HEK293 (cell line): ENCODE results near the gene CCDC85C.
A peak's percentile ranks its signal among the peaks of the same experiment; 100 is the strongest.

ENCODE experiments used
- CTCF ChIA-PET: fragments of 350-600 bp; formaldehyde crosslinking; extraction: SDS; loops from one replicate; lab custom pipeline; 2021; ENCODE audit warnings: antibody characterized with exemption; lab: Yijun Ruan, JAX
- POLR2A ChIA-PET: fragments of 300-600 bp; formaldehyde crosslinking; extraction: SDS; loops from one replicate; lab custom pipeline; 2020; ENCODE audit warnings: antibody characterized with exemption, inconsistent platforms; lab: Yijun Ruan, JAX
- H3K27ac ChIP-seq: fragments of 200-500 bp; sonication (Bioruptor generic); 2 replicates; pipeline ENCODE4 v1.5.1; 2014; ENCODE audit warnings: low read depth, low read length, control low read depth, inconsistent platforms; ENCODE audit errors: extremely low read depth
- H3K36me3 ChIP-seq, 2 experiments: fragments of 200-500 bp in 1 of 2; sonication (Bioruptor generic) in 1 of 2; 1 replicate in 1 of 2; 2 replicates in 1 of 2; pipeline ENCODE4 v1.5.1; 2014 to 2017; ENCODE audit warnings: inconsistent platforms in 2 of 2, low read length in 2 of 2; ENCODE audit not compliant: control insufficient read depth in 2 of 2, insufficient read depth in 1 of 2
- H3K4me1 ChIP-seq: fragments of 200-500 bp; sonication (Bioruptor generic); 2 replicates; pipeline ENCODE4 v1.5.1; 2014; ENCODE audit warnings: mild to moderate bottlenecking, low read length, inconsistent platforms; ENCODE audit not compliant: control insufficient read depth, insufficient read depth
- H3K4me3 ChIP-seq: 2 replicates; pipeline ENCODE4 v1.5.1; 2011; ENCODE audit warnings: low read depth, mild to moderate bottlenecking, control low read depth, low read length, moderate library complexity
- H3K9me3 ChIP-seq: fragments of 200-500 bp; sonication (Bioruptor generic); 2 replicates; pipeline ENCODE4 v1.5.1; 2014; ENCODE audit warnings: low read depth, low read length, inconsistent platforms; ENCODE audit not compliant: control insufficient read depth, insufficient read depth
- CTCF ChIP-seq: fragments of 450-650 bp; formaldehyde crosslinking; IDR thresholded peaks from 2 replicates; pipeline ENCODE4 v1.5.1; 2016; ENCODE audit warnings: missing biosample characterization, missing genetic modification characterization
- GLIS1 ChIP-seq: fragments of 450-650 bp; formaldehyde crosslinking; IDR thresholded peaks from 2 replicates; pipeline ENCODE4 v1.5.1; 2016; ENCODE audit warnings: missing biosample characterization, missing genetic modification characterization
- GLIS2 ChIP-seq: fragments of 450-650 bp; formaldehyde crosslinking; IDR thresholded peaks from 2 replicates; pipeline ENCODE4 v1.5.1; 2016; ENCODE audit warnings: missing biosample characterization, missing genetic modification characterization
- HOXC10 ChIP-seq: sonication (generic); formaldehyde crosslinking; IDR thresholded peaks from 2 replicates; pipeline ENCODE4 v1.8.1; 2023; ENCODE audit warnings: mild to moderate bottlenecking, missing genetic modification reagents
- KLF16 ChIP-seq: fragments of 450-650 bp; formaldehyde crosslinking; IDR thresholded peaks from 2 replicates; pipeline ENCODE4 v1.5.1; 2017; ENCODE audit warnings: missing biosample characterization, missing genetic modification characterization
- KLF17 ChIP-seq: fragments of 450-650 bp; formaldehyde crosslinking; IDR thresholded peaks from 2 replicates; pipeline ENCODE4 v1.5.1; 2016; ENCODE audit warnings: missing biosample characterization, missing genetic modification characterization
- PRDM10 ChIP-seq: fragments of 450-650 bp; formaldehyde crosslinking; IDR thresholded peaks from 2 replicates; pipeline ENCODE4 v1.5.1; 2016; ENCODE audit warnings: missing biosample characterization, missing genetic modification characterization
- SCRT1 ChIP-seq: fragments of 450-650 bp; formaldehyde crosslinking; IDR thresholded peaks from 2 replicates; pipeline ENCODE4 v1.5.1; 2016; ENCODE audit warnings: missing biosample characterization, missing genetic modification characterization, borderline replicate concordance
- WT1 ChIP-seq: fragments of 450-650 bp; formaldehyde crosslinking; IDR thresholded peaks from 2 replicates; pipeline ENCODE4 v1.5.1; 2016; ENCODE audit warnings: missing biosample characterization, missing genetic modification characterization
- YY1 ChIP-seq: fragments of 450-650 bp; formaldehyde crosslinking; IDR thresholded peaks from 2 replicates; pipeline ENCODE4 v1.5.1; 2018; ENCODE audit warnings: missing biosample characterization, missing genetic modification characterization
- ZBTB10 ChIP-seq: fragments of 450-650 bp; formaldehyde crosslinking; IDR thresholded peaks from 2 replicates; pipeline ENCODE4 v1.5.1; 2016; ENCODE audit warnings: missing biosample characterization, missing genetic modification characterization
- ZBTB48 ChIP-seq: fragments of 450-650 bp; formaldehyde crosslinking; IDR thresholded peaks from 2 replicates; pipeline ENCODE4 v1.5.1; 2016; ENCODE audit warnings: missing biosample characterization, missing genetic modification characterization
- ZBTB7A ChIP-seq: fragments of 450-650 bp; formaldehyde crosslinking; IDR thresholded peaks from 2 replicates; pipeline ENCODE4 v1.5.1; 2016; ENCODE audit warnings: low read depth, missing biosample characterization, missing genetic modification characterization
- ZFHX2 ChIP-seq: fragments of 450-650 bp; formaldehyde crosslinking; conservative IDR thresholded peaks from 2 replicates; pipeline ENCODE4 v1.5.1; 2016; ENCODE audit warnings: missing biosample characterization, missing genetic modification characterization
- ZIC2 ChIP-seq: fragments of 450-650 bp; formaldehyde crosslinking; IDR thresholded peaks from 2 replicates; pipeline ENCODE4 v1.5.1; 2016; ENCODE audit warnings: missing biosample characterization, missing genetic modification characterization
- ZNF155 ChIP-seq: fragments of 450-650 bp; formaldehyde crosslinking; IDR thresholded peaks from 2 replicates; pipeline ENCODE4 v1.5.1; 2016; ENCODE audit warnings: missing biosample characterization, missing genetic modification characterization
- ZNF24 ChIP-seq: fragments of 450-650 bp; formaldehyde crosslinking; IDR thresholded peaks from 2 replicates; pipeline ENCODE4 v1.5.1; 2016; ENCODE audit warnings: missing biosample characterization, missing genetic modification characterization
- ZNF394 ChIP-seq: fragments of 450-650 bp; formaldehyde crosslinking; IDR thresholded peaks from 2 replicates; pipeline ENCODE4 v1.5.1; 2016; ENCODE audit warnings: missing biosample characterization, missing genetic modification characterization, mild to moderate bottlenecking, moderate library complexity, borderline replicate concordance
- ZNF488 ChIP-seq: fragments of 450-650 bp; formaldehyde crosslinking; IDR thresholded peaks from 2 replicates; pipeline ENCODE4 v1.5.1; 2016; ENCODE audit warnings: missing biosample characterization, missing genetic modification characterization
- ZNF600 ChIP-seq: fragments of 450-650 bp; formaldehyde crosslinking; IDR thresholded peaks from 2 replicates; pipeline ENCODE4 v1.5.1; 2016; ENCODE audit warnings: missing biosample characterization, missing genetic modification characterization
- ZNF626 ChIP-seq: fragments of 450-650 bp; sonication (Bioruptor Pico); formaldehyde crosslinking; IDR thresholded peaks from 2 replicates; pipeline ENCODE4 v1.5.1; 2018; ENCODE audit warnings: missing biosample characterization, missing genetic modification characterization, inconsistent platforms
- ZNF692 ChIP-seq: fragments of 450-650 bp; formaldehyde crosslinking; IDR thresholded peaks from 2 replicates; pipeline ENCODE4 v1.5.1; 2016; ENCODE audit warnings: missing biosample characterization, missing genetic modification characterization
- ZNF830 ChIP-seq: fragments of 450-650 bp; IDR thresholded peaks from 2 replicates; pipeline ENCODE4 v1.5.0; 2018; ENCODE audit warnings: missing biosample characterization, missing genetic modification characterization, low read depth, mild to moderate bottlenecking, moderate library complexity

Gene CCDC85C

GRCh38 chr14:99576304-99576703 is 27.7 kb downstream of the CCDC85C start (continued):
- TF ChIP-seq ZNF24 (tag by site-specific recombination) (no peak), GLIS2 (tag by site-specific recombination) (no peak), ZNF488 (tag by site-specific recombination) (no peak), KLF16 (no peak)
- TF ChIP-seq, all 188 proteins: peak for 2

- H3K4me1 ChIP-seq, result peaks cover 52% of the 10 kb centered on the region
- no peak overlapping the region for H3K4me3 ChIP-seq
- H3K9me3 ChIP-seq, result no peaks in the 10 kb centered on the region
- ChIA-PET POLR2A (interaction anchor here (1.0 to 1.4 kb wide), 4 partner anchors 24 to 37 kb away, joined by 3 to 20 read pairs (median 3); partner anchors contain the start of gene CCDC85C), CTCF (interaction anchor here (0.7 to 1.9 kb wide), 9 partner anchors 8 to 155 kb away, joined by 3 to 6 read pairs (median 3); partner anchors contain the start of gene CYP46A1)
- no peaks in the 10 kb centered on the region for H3K36me3 ChIP-seq
- H3K27ac ChIP-seq, result peak overlapping the region; percentile 38; the same call in 1 of the 2 replicates
- TF ChIP-seq YY1 (tag by site-specific recombination) (no peak), KLF17 (tag by site-specific recombination) (peak; percentile 33; the same call in 1 of the 2 replicates), SCRT1 (tag by site-specific recombination) (no peak), ZNF830 (tag by site-specific recombination) (no peak), ZNF692 (tag by site-specific recombination) (peak; percentile 84), HOXC10 (CRISPR knock-in tag) (no peak), ZFHX2 (peak; percentile 54; the same call in 1 of the 2 replicates), WT1 (tag by site-specific recombination) (0 out of 2 replicates have a peak, but pooled peaks have one; percentile 18), ZNF600 (tag by site-specific recombination) (peak; percentile 62), ZIC2 (tag by site-specific recombination) (peak; percentile 93), ZBTB48 (tag by site-specific recombination) (peak; percentile 33; the same call in 1 of the 2 replicates), PRDM10 (0 out of 2 replicates have a peak, but pooled peaks have one; percentile 18), GLIS1 (peak; percentile 96), ZNF626 (no peak), ZBTB10 (no peak), CTCF (0 out of 2 replicates have a peak, but pooled peaks have one; percentile 35), ZNF155 (tag by site-specific recombination) (no peak), ZNF394 (tag by site-specific recombination) (no peak), ZBTB7A (tag by site-specific recombination) (no peak)
Measured at GRCh38 chr14:99575043-99576023, 28.7 kb downstream of the CCDC85C start.
